ENCODE data around the gene MFN2. TPM values are rescaled to one million over a fixed set of nuclear protein-coding genes. Genes with fewer than 3 reads are reported as not detected.

The MFN2 gene
- total RNA-seq, 2 experiments from 2014 or later, result 55.1 to 60.4 TPM

GRCh38 chr1:12015001-12015491, 34.8 kb downstream of the MFN2 start:
- no peak for DNase-seq
- H3K27ac Mint-ChIP-seq, result no peak overlapping the region
- no peaks in the 10 kb centered on the region for H3K9me3 Mint-ChIP-seq (ENCODE audit: insufficient read depth)
- ChIA-PET POLR2A (interaction anchor here (1.6 kb wide), 1 partner anchor 107 kb away, joined by 6 read pairs; no protein-coding TSS in a partner anchor), CTCF (no interaction called here)
- H3K27me3 Mint-ChIP-seq (ENCODE audit: low read depth), result no peaks in the 10 kb centered on the region
- no peak for ATAC-seq
- H3K4me1 Mint-ChIP-seq (ENCODE audit: low read depth), result peaks cover 36% of the 10 kb centered on the region
- H3K36me3 Mint-ChIP-seq (ENCODE audit: low read depth), result peaks cover 39% of the 10 kb centered on the region
- H3K4me3 Mint-ChIP-seq, result no peak overlapping the region

DNA sequence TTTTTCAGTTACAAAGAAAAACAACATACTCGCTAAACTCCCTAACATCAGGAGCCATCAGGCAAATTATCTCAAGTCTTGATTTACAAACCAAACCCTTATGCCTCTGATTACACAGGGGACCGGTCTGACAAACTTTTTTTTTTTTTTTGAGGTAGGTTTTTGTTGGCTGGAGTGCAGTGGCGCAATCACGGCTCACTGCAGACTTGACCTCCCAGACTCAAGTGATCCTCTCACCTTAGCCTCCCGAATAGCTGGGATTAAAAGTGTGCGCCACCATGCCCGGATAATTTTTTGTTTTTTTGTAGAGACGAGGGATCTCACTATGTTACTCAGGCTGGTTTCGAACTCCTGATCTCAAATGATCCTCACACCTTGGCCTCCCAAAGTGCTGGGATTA, 35.3 kb downstream of the MFN2 start:
- CTCF ChIA-PET, result no interaction called here
- peaks cover 36% of the 10 kb centered on the region for H3K36me3 Mint-ChIP-seq (ENCODE audit: low read depth)

DNA sequence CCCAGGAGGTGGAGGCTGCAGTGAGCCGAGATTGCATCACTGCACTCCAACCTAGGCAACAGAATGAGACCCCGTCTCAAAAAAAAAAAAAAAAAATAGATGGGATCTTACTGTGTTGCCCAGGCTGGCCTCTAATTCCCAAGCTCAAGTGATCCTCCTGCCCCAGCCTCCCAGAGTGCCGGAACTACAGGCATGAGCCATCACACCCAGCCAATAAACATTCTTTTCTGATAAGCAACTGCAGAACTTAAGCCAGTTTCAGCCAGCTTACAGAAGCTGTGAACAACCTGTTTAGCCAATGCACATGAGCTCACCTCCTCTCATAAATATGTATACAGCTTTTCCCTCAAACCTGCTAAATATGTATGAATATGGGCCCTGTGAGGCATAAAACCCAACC, 35.9 kb downstream of the MFN2 start:
- Mint-ChIP-seq H3K36me3 (ENCODE audit: low read depth) (peaks cover 29% of the 10 kb centered on the region), H3K4me3 (no peak overlapping the region), H3K27me3 (ENCODE audit: low read depth) (no peaks in the 10 kb centered on the region), H3K9me3 (ENCODE audit: insufficient read depth) (no peaks in the 10 kb centered on the region), H3K4me1 (ENCODE audit: low read depth) (peaks cover 39% of the 10 kb centered on the region), H3K27ac (no peak overlapping the region)
- ChIA-PET CTCF (interaction anchor here (0.6 to 1.0 kb wide), 2 partner anchors 108 to 178 kb away, joined by 3 to 4 read pairs; no protein-coding TSS in a partner anchor), POLR2A (interaction anchor here (1.0 to 1.3 kb wide), 2 partner anchors 107 to 108 kb away, joined by 3 to 6 read pairs; no protein-coding TSS in a partner anchor)
- ATAC-seq (no peak), DNase-seq (no peak)

More for the DNA sequence above, 35.3 kb downstream of the MFN2 start:
- no peaks in the 10 kb centered on the region for H3K27me3 Mint-ChIP-seq (ENCODE audit: low read depth)
- POLR2A ChIA-PET, result interaction anchor here (1.3 kb wide), 1 partner anchor 107 kb away, joined by 6 read pairs; no protein-coding TSS in a partner anchor
- ATAC-seq (no peak), DNase-seq (no peak)
- no peaks in the 10 kb centered on the region for H3K9me3 Mint-ChIP-seq (ENCODE audit: insufficient read depth)
- no peak overlapping the region for H3K27ac Mint-ChIP-seq
- no peak overlapping the region for H3K4me3 Mint-ChIP-seq
- peaks cover 39% of the 10 kb centered on the region for H3K4me1 Mint-ChIP-seq (ENCODE audit: low read depth)

- ATAC-seq, result peak; percentile 10
- H3K4me3 Mint-ChIP-seq, result peak overlapping the region; percentile 83
- H3K9me3 Mint-ChIP-seq (ENCODE audit: insufficient read depth), result no peaks in the 10 kb centered on the region
- peak overlapping the region; percentile 87 for H3K27ac Mint-ChIP-seq
- ChIA-PET CTCF (interaction anchor here (0.7 to 2.5 kb wide), 7 partner anchors 11 to 338 kb away, joined by 3 to 22 read pairs (median 3); no protein-coding TSS in a partner anchor), POLR2A (interaction anchor here (0.6 to 4.0 kb wide), 3 partner anchors 91 to 179 kb away, joined by 3 to 87 read pairs (median 4); no protein-coding TSS in a partner anchor)
- H3K4me1 Mint-ChIP-seq (ENCODE audit: low read depth), result peaks cover 14% of the 10 kb centered on the region
- H3K27me3 Mint-ChIP-seq (ENCODE audit: low read depth), result no peaks in the 10 kb centered on the region
- peaks cover 20% of the 10 kb centered on the region for H3K36me3 Mint-ChIP-seq (ENCODE audit: low read depth)
- DNase-seq, result no peak
Observed at GRCh38 chr1:12019858-12020509, 39.7 kb downstream of the MFN2 start.

GRCh38 chr1:12021616-12022015, 41.4 kb downstream of the MFN2 start:
- Mint-ChIP-seq H3K27me3 (ENCODE audit: low read depth) (no peaks in the 10 kb centered on the region), H3K27ac (no peak overlapping the region), H3K9me3 (ENCODE audit: insufficient read depth) (no peaks in the 10 kb centered on the region), H3K4me3 (no peak overlapping the region), H3K4me1 (ENCODE audit: low read depth) (peaks cover 11% of the 10 kb centered on the region), H3K36me3 (ENCODE audit: low read depth) (peaks cover 31% of the 10 kb centered on the region)
- ChIA-PET POLR2A (interaction anchor here (4.0 kb wide), 1 partner anchor 113 kb away, joined by 87 read pairs; no protein-coding TSS in a partner anchor), CTCF (interaction anchor here (0.7 kb wide), 1 partner anchor 9 kb away, joined by 4 read pairs; no protein-coding TSS in a partner anchor)
- ATAC-seq (no peak), DNase-seq (no peak)

DNA sequence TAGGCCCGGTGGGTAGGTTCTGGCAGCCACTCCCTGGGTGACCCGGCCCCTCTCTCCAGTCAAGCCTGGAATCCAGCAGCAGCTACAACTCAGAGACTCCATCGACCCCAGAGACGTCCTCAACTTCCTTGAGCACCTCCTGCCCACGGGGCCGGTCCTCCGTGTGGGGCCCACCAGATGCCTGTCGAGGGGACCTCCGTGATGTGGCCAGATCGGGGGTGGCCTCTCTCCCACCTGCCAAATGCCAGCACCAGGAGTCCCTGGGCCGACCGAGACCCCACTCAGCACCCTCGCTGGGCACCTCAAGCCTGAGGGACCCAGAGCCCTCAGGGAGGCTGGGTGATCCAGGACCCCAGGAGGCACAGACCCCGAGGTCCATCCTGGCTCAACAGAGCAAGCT, 41.8 kb downstream of the MFN2 start:
- peaks cover 33% of the 10 kb centered on the region for H3K36me3 Mint-ChIP-seq (ENCODE audit: low read depth)
- POLR2A ChIA-PET, result interaction anchor here (1.1 to 4.0 kb wide), 2 partner anchors 113 to 114 kb away, joined by 7 to 87 read pairs; no protein-coding TSS in a partner anchor
- no peak overlapping the region for H3K4me3 Mint-ChIP-seq
- no peaks in the 10 kb centered on the region for H3K27me3 Mint-ChIP-seq (ENCODE audit: low read depth)
- DNase-seq (no peak), ATAC-seq (no peak)
- no peak overlapping the region for H3K27ac Mint-ChIP-seq
- CTCF ChIA-PET, result interaction anchor here (0.7 kb wide), 1 partner anchor 9 kb away, joined by 4 read pairs; no protein-coding TSS in a partner anchor
- no peaks in the 10 kb centered on the region for H3K9me3 Mint-ChIP-seq (ENCODE audit: insufficient read depth)
- H3K4me1 Mint-ChIP-seq (ENCODE audit: low read depth), result peaks cover 11% of the 10 kb centered on the region

DNA sequence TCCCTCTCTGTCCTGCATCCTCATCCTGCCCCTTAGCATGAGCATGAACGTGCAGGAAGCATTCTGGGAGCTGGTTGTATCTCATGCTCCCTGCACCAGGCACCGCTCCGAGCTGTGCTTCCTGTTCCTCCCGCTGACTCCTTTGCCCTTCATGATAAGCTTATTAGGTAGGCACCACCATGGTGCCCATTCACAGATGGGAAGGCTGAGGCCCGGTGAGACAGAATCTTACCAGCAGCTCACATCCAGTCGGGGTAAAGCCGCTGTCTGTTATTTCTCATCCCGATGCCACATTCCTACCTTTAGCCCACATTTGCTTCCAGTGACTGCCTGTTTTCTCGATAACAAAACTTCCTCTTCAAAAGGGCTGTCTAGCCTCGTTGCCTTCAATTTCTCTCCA, 46.3 kb downstream of the MFN2 start:
- peaks cover 42% of the 10 kb centered on the region for H3K36me3 Mint-ChIP-seq (ENCODE audit: low read depth)
- no peak overlapping the region for H3K27ac Mint-ChIP-seq
- no peak overlapping the region for H3K4me3 Mint-ChIP-seq

GRCh38 chr1:12028248-12028647, 48.0 kb downstream of the MFN2 start:
- Mint-ChIP-seq H3K36me3 (ENCODE audit: low read depth) (peaks cover 34% of the 10 kb centered on the region), H3K27ac (no peak overlapping the region), H3K4me3 (no peak overlapping the region), H3K9me3 (ENCODE audit: insufficient read depth) (no peaks in the 10 kb centered on the region), H3K27me3 (ENCODE audit: low read depth) (no peaks in the 10 kb centered on the region), H3K4me1 (ENCODE audit: low read depth) (no peaks in the 10 kb centered on the region)
- ChIA-PET POLR2A (interaction anchor here (0.7 kb wide), 1 partner anchor 11 kb away, joined by 3 read pairs; no protein-coding TSS in a partner anchor), CTCF (interaction anchor here (1.6 kb wide), 1 partner anchor 10 kb away, joined by 3 read pairs; no protein-coding TSS in a partner anchor)
- no peak for ATAC-seq
- DNase-seq, result no peak

More for the DNA sequence above, 46.3 kb downstream of the MFN2 start:
- DNase-seq (no peak), ATAC-seq (no peak)
- Mint-ChIP-seq H3K27me3 (ENCODE audit: low read depth) (no peaks in the 10 kb centered on the region), H3K4me1 (ENCODE audit: low read depth) (peaks cover 4% of the 10 kb centered on the region), H3K9me3 (ENCODE audit: insufficient read depth) (no peaks in the 10 kb centered on the region)
- ChIA-PET POLR2A (interaction anchor here (0.9 to 1.3 kb wide), 2 partner anchors 62 to 119 kb away, joined by 4 read pairs; no protein-coding TSS in a partner anchor), CTCF (interaction anchor here (1.0 kb wide), 1 partner anchor 98 kb away, joined by 3 read pairs; no protein-coding TSS in a partner anchor)

DNA sequence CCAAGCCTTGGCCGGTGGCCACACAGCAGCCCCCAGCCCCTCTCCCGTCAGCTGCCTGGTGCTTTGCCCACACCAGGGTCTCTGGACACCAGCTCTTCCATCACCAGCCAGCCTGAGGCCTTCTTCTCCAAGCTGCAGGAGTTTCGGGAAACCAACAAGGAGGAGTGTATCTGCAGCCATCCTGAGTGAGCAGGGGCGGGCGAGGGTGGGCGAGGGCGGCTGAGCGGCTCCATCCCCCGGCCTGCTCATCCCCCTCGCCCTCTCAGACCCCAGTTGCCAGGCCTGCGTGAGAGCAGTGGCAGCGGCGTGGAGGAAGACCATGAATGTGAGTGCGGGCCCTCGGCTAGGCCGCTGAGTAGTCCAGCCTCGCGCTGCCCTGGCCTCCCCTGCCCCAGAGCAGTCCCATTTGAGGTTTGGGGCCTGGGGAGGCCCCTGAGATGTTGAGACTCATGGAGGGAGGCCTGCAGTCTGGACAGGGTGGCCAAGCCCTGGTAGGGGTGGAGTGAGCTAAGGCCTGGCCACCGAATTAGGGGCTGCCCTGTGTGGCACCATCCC, 48.8 kb downstream of the MFN2 start:
- no peaks in the 10 kb centered on the region for H3K27me3 Mint-ChIP-seq (ENCODE audit: low read depth)
- peaks cover 32% of the 10 kb centered on the region for H3K36me3 Mint-ChIP-seq (ENCODE audit: low read depth)
- no peaks in the 10 kb centered on the region for H3K9me3 Mint-ChIP-seq (ENCODE audit: insufficient read depth)
- no peak overlapping the region for H3K27ac Mint-ChIP-seq
- ATAC-seq, result no peak
- ChIA-PET POLR2A (interaction anchor here (4.9 kb wide), 1 partner anchor 120 kb away, joined by 53 read pairs; no protein-coding TSS in a partner anchor), CTCF (no interaction called here)
- no peaks in the 10 kb centered on the region for H3K4me1 Mint-ChIP-seq (ENCODE audit: low read depth)
- H3K4me3 Mint-ChIP-seq, result no peak overlapping the region
- DNase-seq, result no peak

DNA sequence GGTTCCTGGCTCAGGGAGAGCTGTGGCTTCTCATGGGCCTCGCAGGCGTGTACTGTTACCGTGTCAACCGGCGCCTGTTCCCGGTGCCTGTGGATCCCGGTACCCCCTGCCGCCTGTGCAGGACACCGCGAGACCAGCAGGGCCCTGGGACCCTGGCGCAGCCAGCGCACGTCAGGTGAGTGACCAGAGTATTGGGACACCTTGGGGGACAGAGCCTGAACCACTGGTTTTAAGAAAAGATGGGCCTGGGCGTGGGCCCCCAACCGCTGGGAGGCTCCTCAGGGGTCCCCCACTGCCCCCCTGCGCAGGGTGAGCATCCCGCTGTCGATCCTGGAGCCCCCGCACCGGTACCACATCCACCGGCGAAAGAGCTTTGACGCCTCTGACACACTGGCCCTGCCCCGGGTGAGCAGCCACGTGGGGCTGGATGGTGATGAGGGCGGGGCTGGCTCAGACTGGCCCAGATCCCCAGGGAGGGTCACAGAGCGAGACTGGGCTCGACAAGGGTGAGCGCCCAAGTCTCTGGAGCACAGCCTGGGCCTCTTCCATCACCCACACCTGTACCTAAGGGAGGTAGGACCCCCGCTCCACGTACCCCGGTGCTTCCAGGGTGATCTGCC, 49.6 kb downstream of the MFN2 start:
- CTCF ChIA-PET, result interaction anchor here (0.7 to 2.1 kb wide), 3 partner anchors 10 to 549 kb away, joined by 3 to 22 read pairs (median 3); partner anchors contain the start of gene MIIP

More for the DNA sequence above, 49.6 kb downstream of the MFN2 start:
- no peak overlapping the region for H3K27ac Mint-ChIP-seq
- ATAC-seq, result no peak
- H3K4me1 Mint-ChIP-seq (ENCODE audit: low read depth), result no peaks in the 10 kb centered on the region
- H3K27me3 Mint-ChIP-seq (ENCODE audit: low read depth), result no peaks in the 10 kb centered on the region
- no peak overlapping the region for H3K4me3 Mint-ChIP-seq
- DNase-seq, result no peak
- H3K9me3 Mint-ChIP-seq (ENCODE audit: insufficient read depth), result no peaks in the 10 kb centered on the region
- peaks cover 25% of the 10 kb centered on the region for H3K36me3 Mint-ChIP-seq (ENCODE audit: low read depth)
- POLR2A ChIA-PET, result interaction anchor here (4.9 kb wide), 1 partner anchor 121 kb away, joined by 53 read pairs; no protein-coding TSS in a partner anchor

All from activated CD8-positive, alpha-beta T cell treated with anti-CD3 and anti-CD28 coated beads, Interleukin-2, amount 10 ng/mL, durations not matched to agents 7 days and 5 days (primary cell).